ENCODE measurements around the gene NFX1. TPM values are rescaled to one million over a fixed set of nuclear protein-coding genes. Genes with fewer than 3 reads are reported as not detected.

NFX1 gene
- total RNA-seq, 1 donor from 2014 or later, result 34.1 TPM

DNA sequence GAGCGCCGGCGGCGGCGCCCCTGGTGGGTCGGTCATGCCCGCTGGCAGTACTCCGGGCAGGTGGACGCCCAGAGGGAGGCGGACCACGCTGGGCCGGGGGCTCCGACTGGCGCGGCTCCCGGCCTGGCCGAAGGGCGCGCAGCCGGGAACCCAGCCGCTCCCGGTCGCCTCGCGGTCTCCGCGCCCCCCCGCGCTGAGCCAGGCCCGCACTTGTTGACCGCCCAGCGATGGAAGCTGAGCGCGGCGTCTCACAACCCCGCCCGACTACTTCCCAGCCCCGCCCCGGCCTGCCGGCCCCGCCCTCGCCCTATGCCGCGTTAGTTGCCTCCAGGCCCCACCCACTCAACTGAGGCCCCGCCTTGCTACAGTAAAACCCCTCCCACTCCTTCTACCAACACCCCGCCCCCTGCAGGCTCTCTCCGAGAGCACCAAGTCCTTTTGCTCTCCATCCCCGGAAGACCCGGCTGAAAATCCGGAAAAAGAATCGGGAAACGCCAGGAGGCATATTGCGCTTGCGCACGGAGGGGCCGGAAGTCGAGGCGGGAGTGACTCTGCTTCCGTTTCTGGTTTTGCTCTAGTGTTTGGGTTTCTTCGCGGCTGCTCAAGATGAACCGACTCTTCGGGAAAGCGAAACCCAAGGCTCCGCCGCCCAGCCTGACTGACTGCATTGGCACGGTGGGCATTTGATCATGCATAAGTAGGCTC is 25.7 kb upstream of the NFX1 start, which contains the start of the genes BAG1 and CHMP5:
Gene BAG1, minus strand, starts transcription at position 236 of the 705 bp plus-strand sequence.
Gene CHMP5, plus strand, starts transcription at position 577 of the 705 bp plus-strand sequence. Its CDS starts 30 bp downstream, at position 607.
- H3K36me3 ChIP-seq, result peaks cover 0 to 57% of the 10 kb centered on the region in 2 donors
- no peaks in the 10 kb centered on the region for H3K27me3 ChIP-seq
- intact Hi-C loops (cut with DNase I), result no loop called here
- H3K27ac ChIP-seq, result peak within 1 kb of the TSS; percentile 98
- H3K4me3 ChIP-seq, result peak within 1 kb of the TSS; percentile 87 to 100
- no peaks in the 10 kb centered on the region for H3K9me3 ChIP-seq
- DNase-seq (ENCODE audit: extremely low spot score in 2 of 2), result peak; percentile 99
- H3K4me1 ChIP-seq, result peaks cover 41% of the 10 kb centered on the region
- peak in 1 of 2 donors; percentile 76 for TF ChIP-seq POLR2A (IDR thresholded peaks at IDR 0.05)
- TF ChIP-seq, protein P1, sequence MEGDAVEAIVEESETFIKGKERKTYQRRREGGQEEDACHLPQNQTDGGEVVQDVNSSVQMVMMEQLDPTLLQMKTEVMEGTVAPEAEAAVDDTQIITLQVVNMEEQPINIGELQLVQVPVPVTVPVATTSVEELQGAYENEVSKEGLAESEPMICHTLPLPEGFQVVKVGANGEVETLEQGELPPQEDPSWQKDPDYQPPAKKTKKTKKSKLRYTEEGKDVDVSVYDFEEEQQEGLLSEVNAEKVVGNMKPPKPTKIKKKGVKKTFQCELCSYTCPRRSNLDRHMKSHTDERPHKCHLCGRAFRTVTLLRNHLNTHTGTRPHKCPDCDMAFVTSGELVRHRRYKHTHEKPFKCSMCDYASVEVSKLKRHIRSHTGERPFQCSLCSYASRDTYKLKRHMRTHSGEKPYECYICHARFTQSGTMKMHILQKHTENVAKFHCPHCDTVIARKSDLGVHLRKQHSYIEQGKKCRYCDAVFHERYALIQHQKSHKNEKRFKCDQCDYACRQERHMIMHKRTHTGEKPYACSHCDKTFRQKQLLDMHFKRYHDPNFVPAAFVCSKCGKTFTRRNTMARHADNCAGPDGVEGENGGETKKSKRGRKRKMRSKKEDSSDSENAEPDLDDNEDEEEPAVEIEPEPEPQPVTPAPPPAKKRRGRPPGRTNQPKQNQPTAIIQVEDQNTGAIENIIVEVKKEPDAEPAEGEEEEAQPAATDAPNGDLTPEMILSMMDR (IDR thresholded peaks at IDR 0.05), result peak in 1 of 3 experiments; percentile 26
- TF ChIP-seq POLR2AphosphoS5 (IDR thresholded peaks at IDR 0.05; ENCODE audit: insufficient read depth in 1 of 2, low read depth in 1 of 2), result peak; percentile 82 to 100

DNA sequence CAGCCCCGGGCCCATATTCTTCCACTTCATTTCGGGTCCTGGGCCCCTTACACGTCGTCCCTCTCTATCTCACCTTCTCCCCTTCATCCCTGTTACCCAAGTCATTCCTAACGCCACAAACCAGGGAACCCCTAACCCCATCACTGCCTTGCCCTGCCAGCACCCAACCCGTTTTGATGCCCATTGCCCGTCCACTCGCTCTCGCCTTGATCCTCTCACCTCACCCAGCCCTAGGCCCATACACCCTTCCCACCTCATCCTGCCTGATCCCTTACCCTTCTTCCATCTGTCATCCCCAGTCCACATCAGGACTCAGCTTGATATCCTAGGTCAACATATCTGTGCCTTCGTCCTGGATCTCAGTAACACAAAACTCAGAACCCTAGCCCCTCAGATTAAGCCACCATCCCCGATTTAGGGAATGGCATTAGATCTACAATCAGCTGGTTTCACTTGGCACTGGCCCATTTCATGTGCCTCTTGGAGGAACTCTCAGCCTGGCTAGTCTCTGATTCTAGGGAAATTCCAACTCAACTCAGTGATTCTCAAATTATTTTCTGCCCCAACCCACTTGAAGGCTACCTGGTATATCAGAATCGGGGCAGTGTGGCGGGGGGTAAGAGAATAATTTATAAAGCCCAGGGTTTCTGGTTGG is 25.0 kb upstream of the NFX1 start:
- TF ChIP-seq POLR2A (IDR thresholded peaks at IDR 0.05) (no peak), POLR2AphosphoS5 (IDR thresholded peaks at IDR 0.05; ENCODE audit: insufficient read depth in 1 of 2, low read depth in 1 of 2) (no peak)
- TF ChIP-seq, protein P1 (IDR thresholded peaks at IDR 0.05), result no peak
- no peak for DNase-seq (ENCODE audit: extremely low spot score in 2 of 2)
- intact Hi-C loops (cut with DNase I), result no loop called here
- Histone ChIP-seq H3K4me1 (peaks cover 41% of the 10 kb centered on the region), H3K9me3 (no peaks in the 10 kb centered on the region), H3K36me3 (peaks cover 0 to 57% of the 10 kb centered on the region in 2 donors), H3K27ac (peak overlapping the region; percentile 98), H3K4me3 (peak overlapping the region; percentile 87 to 100), H3K27me3 (no peaks in the 10 kb centered on the region)

DNA sequence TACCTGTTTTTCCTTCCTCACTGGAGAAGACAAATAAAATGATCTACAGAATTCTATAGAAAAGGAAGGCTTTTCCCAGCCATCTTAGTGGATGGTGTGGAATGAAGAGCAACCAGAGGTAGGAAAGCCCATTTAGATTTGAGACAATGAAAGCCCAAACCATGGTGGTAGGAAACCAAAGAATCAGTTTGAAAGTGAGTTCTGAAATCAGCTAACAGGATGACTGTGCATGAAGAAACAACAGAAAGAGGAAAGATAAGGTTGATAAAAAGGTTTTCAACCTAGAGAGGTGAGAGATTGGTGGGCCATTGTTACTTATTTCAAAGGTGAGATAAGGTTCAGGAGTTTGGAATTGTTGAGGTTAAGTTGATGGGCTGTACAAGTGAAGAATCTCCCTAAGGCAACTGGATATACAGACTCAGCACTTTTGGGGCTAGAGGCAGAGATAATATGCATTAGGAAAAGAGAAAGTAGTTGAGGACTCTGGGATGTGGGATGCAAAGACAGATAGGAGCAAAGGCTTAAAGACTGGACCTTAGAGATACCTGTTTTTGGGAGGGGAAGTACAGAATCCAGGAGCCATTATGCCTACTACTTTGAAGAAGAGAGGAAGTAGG is 23.1 kb upstream of the NFX1 start:
- TF ChIP-seq POLR2A (IDR thresholded peaks at IDR 0.05) (no peak), POLR2AphosphoS5 (IDR thresholded peaks at IDR 0.05; ENCODE audit: insufficient read depth in 1 of 2, low read depth in 1 of 2) (no peak)
- TF ChIP-seq, protein P1 (IDR thresholded peaks at IDR 0.05), result no peak
- peaks cover 39% of the 10 kb centered on the region for H3K4me1 ChIP-seq
- H3K27ac ChIP-seq, result no peak overlapping the region
- peaks cover 0 to 57% of the 10 kb centered on the region in 2 donors for H3K36me3 ChIP-seq
- intact Hi-C loops (cut with DNase I), result no loop called here
- H3K27me3 ChIP-seq, result no peaks in the 10 kb centered on the region
- no peaks in the 10 kb centered on the region for H3K9me3 ChIP-seq
- no peak overlapping the region for H3K4me3 ChIP-seq
- DNase-seq (ENCODE audit: extremely low spot score in 2 of 2), result no peak

DNA sequence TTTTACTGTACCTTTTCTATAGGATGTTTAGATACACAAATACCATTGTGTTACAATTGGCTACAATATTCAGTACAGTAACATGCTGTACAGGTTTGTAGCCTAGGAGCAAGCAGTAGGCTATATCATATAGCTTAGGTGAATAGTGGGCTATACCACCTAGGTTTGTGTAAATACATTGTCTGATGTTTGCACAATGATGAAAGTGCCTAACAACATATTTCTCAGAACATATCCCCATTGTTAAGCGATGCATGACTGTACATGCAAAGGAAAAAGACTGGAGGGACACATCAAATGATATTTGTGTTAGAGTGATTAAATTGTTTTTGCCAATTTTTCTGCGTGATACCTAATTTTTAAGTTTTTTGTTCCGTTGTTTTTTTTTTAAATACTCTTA is 20.2 kb upstream of the NFX1 start:
- H3K4me3 ChIP-seq, result no peak overlapping the region
- no peak overlapping the region for H3K27ac ChIP-seq
- peaks cover 22% of the 10 kb centered on the region for H3K4me1 ChIP-seq
- intact Hi-C loops (cut with DNase I), result no loop called here
- H3K9me3 ChIP-seq, result no peaks in the 10 kb centered on the region
- TF ChIP-seq POLR2AphosphoS5 (IDR thresholded peaks at IDR 0.05; ENCODE audit: insufficient read depth in 1 of 2, low read depth in 1 of 2), result no peak
- no peak for TF ChIP-seq POLR2A (IDR thresholded peaks at IDR 0.05)
- TF ChIP-seq, protein P1 (IDR thresholded peaks at IDR 0.05), result no peak
- DNase-seq (ENCODE audit: extremely low spot score in 2 of 2), result no peak
- peaks cover 0 to 68% of the 10 kb centered on the region in 2 donors for H3K36me3 ChIP-seq
- H3K27me3 ChIP-seq, result no peaks in the 10 kb centered on the region

All from vagina (tissue), 2 donors.